Stomach (tissue), 4 donors: ENCODE data around the gene PLD2.

Source experiments
- POLR2A ChIP-seq, 4 donors: fragments of 450-650 bp; IDR thresholded peaks; one replicate each; pipeline ENCODE4 v1.6.1; 2016; ENCODE audit warnings: antibody characterized with exemption in 4 of 4, control low read depth in 2 of 4, mild to moderate bottlenecking in 1 of 4, moderate library complexity in 1 of 4
- TF ChIP-seq, protein P1 (sequence below), 7 experiments: fragments of 450-650 bp in 4 of 7; fragments of 200-600 bp in 3 of 7; sonication (generic) in 3 of 7; IDR thresholded peaks; one replicate each; pipeline ENCODE4 v1.5.1; 2016 to 2019; ENCODE audit warnings: antibody characterized with exemption in 7 of 7, control low read depth in 2 of 7, mild to moderate bottlenecking in 1 of 7

DNA sequence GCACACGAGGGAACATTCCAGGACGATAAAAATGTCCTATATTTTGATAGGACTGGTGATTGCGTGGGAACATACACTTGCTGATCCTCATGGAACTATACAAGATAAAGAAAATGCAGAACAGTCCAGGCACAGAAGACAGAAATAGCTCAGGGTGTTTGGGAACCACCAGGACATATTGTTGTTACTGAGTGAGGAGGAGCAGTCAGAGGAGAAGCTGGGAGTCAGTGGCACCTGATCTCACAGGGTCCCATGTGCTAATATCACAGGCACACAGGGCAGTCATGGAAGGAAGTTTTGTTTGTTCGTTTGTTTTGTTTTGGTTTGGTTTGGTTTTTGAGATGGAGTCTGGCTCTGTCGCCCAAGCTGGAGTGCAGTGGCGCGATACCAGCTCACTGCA lies 5.7 kb downstream of the PLD2 start:
- TF ChIP-seq POLR2A (IDR thresholded peaks at IDR 0.05): no peak
- TF ChIP-seq, protein P1, sequence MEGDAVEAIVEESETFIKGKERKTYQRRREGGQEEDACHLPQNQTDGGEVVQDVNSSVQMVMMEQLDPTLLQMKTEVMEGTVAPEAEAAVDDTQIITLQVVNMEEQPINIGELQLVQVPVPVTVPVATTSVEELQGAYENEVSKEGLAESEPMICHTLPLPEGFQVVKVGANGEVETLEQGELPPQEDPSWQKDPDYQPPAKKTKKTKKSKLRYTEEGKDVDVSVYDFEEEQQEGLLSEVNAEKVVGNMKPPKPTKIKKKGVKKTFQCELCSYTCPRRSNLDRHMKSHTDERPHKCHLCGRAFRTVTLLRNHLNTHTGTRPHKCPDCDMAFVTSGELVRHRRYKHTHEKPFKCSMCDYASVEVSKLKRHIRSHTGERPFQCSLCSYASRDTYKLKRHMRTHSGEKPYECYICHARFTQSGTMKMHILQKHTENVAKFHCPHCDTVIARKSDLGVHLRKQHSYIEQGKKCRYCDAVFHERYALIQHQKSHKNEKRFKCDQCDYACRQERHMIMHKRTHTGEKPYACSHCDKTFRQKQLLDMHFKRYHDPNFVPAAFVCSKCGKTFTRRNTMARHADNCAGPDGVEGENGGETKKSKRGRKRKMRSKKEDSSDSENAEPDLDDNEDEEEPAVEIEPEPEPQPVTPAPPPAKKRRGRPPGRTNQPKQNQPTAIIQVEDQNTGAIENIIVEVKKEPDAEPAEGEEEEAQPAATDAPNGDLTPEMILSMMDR (IDR thresholded peaks at IDR 0.05): no peak
